Measurements from ENCODE around the gene PPP4C.
"Not testable (repeated sequence)": the region's sequence is repeated elsewhere in the genome, so short reads cannot be mapped to it uniquely, and the experiment has no call there.

Gene PPP4C

GRCh38 chr16:30075503-30076275 is at the start of gene PPP4C:
Gene PPP4C (plus strand): TSS chr16:30075994. CDS start chr16:30076378, 384 bp downstream.
- peak; percentile 60 to 79 for DNase-seq (ENCODE audit: low read depth in 2 of 2)

GRCh38 chr16:30026449-30026848 is 49.3 kb upstream of the PPP4C start:
- no peak for DNase-seq (ENCODE audit: low read depth in 2 of 2)

DNA sequence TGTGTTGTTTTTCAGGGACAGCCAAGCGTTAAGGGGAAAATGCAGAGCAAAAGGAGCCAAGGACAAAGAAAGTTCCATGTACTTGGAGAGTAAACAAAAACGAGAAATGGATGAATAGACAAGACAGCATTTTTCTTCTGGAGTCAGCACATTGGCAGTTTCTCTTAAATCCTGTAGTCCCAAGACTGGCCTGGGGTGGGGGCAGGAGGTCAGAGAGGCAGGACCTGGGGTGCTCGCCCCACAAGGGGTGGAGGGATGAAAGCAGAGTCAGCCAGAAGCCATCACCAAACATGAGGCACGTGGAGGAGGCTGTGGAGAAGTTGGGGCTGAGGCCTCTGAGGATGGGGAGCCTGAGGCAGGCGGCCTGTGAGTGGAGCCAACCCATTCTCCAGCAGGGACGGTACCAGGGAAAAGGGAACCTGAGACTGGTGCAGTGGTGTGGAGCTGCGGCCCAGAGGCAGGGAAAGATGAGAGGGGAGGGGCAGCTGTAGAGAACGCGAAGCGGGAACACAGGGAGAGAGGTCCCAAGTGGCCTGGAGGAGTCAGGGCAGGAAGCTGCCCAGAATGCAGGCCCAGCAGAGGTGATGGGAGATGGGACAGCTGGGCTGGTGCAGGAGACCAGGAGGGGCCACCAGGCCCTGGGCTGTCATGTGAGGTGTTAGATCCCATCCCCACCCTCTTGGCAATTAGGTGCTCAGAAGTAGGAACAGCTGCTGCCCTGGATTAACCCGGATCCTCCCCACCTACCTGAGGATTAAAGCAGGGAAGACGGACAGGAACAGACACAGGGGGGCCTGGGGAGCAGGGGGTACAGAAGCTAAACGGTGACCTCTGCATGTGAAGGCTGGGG is 48.0 kb upstream of the PPP4C start:
- no peak for DNase-seq (ENCODE audit: low read depth in 2 of 2)

- no peak for DNase-seq (ENCODE audit: low read depth in 2 of 2)
Observed at GRCh38 chr16:30028438-30029076, 47.2 kb upstream of the PPP4C start.

DNA sequence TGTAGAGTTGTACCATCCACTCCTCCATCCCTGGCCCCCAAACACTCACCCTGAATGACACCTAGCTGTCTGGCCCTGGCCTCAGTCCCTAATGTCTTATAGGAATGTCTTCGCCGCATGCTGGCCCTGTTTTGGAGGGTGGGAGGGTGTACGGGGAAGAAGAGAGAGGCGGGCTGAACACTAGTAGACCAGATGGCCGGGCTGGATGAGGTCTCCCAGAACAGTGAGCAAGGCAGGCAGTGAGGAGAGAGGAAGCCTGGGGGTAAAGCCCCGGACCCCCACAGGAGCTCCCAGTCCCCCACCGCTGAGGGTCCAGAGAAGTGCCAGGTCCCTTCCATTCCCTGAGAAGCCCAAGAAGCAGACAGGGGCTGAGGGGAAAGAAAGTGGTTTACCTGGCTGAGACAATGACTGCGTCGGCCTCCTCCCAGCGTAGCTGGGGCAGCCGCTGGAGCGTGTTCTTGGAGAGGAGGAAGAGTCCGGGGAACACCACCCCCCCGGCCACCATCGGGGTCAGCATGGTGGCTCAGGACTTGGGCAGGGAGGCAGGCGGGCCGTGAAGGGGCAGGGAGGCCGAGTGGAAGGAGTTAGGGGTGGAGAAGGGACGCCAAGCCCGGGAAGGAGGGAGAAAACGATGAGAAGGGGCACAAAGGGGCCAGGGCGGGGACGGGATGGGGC is 45.6 kb upstream of the PPP4C start:
- DNase-seq (ENCODE audit: low read depth in 2 of 2), result no peak

DNA sequence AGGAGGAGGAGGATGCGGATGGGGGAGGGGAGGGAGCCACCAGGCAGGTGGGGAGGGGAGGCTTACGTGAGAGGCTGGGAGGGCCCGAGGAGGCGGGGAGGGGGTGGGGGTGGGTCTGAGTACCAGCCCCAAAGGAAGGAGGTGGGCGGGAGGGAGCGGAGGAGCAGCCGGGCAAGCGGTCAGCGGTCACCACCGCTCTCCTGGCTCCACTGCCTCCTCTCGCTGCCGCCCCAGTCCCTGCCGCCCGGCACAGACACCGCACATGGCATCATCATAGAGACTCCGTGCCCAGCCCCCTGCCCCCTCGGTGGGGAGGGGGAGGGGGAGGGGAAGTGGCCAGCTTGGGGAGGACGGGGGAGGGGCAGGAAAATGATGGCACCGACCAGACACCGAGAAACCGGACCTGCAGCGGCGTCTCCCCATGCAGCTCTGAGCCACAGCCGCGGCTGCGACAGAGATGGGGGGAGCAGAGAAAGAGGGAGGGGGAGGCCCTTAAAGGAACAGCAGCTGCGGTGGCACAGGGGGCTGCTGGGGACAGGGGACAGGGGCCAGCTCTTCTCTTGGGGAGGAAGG is 44.9 kb upstream of the PPP4C start, which contains the start of gene TLCD3B:
TSS of gene TLCD3B (minus strand) at position 431 of the 573 bp plus-strand sequence. CDS start 744 bp downstream, outside the sequence.
- no peak for DNase-seq (ENCODE audit: low read depth in 2 of 2)

GRCh38 chr16:30031477-30031918 is 44.3 kb upstream of the PPP4C start:
- no peak for DNase-seq (ENCODE audit: low read depth in 2 of 2)

DNA sequence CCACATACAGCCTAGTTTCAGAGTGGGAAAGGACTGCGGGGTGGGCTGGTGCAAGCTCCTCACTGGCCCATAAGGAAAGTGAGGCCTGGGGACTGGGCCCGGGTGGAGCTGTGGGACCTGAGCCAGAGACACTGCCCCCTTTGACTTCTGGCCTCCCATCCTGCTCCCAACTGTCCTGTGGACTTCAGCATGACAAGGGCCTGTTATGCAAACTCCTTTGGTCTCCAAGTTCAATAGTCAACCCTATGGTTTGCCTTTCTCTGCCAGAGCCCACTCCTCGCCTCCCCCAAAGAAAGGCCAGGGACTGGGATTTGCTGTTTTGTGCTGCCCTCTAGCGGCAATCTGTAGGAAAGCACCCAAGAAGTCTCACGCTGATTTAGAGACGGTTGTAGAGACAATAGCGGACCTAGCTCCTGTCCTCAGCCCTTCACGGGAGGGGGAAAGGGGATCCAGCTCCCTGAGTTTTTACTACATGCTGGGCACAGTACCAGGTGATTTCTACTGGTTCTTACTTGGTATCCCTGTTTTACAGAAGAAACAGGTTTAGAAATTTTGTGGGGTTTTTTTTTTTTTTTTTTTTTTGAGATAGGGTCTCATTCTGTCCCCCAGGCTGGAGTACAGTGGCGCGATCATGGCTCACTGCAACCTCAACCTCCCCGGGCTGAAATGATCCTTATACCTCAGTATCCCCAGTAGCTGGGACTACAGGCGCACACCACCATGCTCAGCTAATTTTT is 43.5 kb upstream of the PPP4C start:
- DNase-seq (ENCODE audit: low read depth in 2 of 2), result peak in 1 of 2 donors; percentile 23

- DNase-seq (ENCODE audit: low read depth in 2 of 2), result no peak
Observed at GRCh38 chr16:30033270-30033669, 42.5 kb upstream of the PPP4C start.

GRCh38 chr16:30040221-30040620 is 35.6 kb upstream of the PPP4C start:
- no peak for DNase-seq (ENCODE audit: low read depth in 2 of 2)

DNA sequence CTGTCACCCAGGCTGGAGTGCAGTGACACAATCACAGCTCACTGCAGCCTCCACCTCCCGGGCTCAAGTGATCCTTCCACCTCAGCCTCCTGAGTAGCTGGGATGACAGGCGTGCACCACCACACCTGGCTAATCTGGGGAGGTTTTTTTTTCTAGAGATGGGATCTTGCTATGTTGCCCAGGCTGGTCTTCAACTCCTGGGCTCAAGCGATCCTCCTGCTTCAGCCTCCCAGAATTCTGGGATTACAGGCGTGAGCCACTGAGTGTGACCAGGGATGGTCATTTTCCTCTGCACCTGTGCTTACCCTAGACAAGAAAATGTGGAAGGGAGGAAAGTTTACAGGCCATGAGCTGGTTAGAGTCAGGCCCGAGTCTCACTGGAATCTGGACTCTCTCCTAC is 35.1 kb upstream of the PPP4C start:
- not testable (repeated sequence) for DNase-seq (ENCODE audit: low read depth in 2 of 2)

- no peak for DNase-seq (ENCODE audit: low read depth in 2 of 2)
Observed at GRCh38 chr16:30041841-30042240, 34.0 kb upstream of the PPP4C start.

- no peak for DNase-seq (ENCODE audit: low read depth in 2 of 2)
Observed at GRCh38 chr16:30046178-30046577, 29.6 kb upstream of the PPP4C start.

- DNase-seq (ENCODE audit: low read depth in 2 of 2), result no peak
Observed at GRCh38 chr16:30046588-30046987, 29.2 kb upstream of the PPP4C start.

DNA sequence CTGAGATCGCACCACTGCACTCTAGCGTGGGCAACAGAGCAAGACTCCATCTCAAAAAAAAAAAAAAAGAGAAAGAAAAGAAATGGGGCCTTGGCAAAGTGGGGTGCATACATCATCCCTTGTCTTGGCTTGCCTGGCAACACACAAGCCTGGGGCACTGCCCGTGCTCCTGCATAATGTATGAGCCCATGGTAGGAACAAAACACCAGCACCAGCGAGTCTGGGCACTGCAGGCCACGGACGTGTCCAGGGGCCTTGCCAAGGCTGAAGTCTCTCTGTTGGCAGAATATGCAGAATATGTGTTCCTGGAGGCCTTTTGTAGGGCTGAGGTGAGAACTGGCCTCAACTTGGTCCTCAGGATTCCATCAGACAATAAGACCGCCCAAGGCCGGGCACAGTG is 25.9 kb upstream of the PPP4C start:
- DNase-seq (ENCODE audit: low read depth in 2 of 2), result no peak

DNA sequence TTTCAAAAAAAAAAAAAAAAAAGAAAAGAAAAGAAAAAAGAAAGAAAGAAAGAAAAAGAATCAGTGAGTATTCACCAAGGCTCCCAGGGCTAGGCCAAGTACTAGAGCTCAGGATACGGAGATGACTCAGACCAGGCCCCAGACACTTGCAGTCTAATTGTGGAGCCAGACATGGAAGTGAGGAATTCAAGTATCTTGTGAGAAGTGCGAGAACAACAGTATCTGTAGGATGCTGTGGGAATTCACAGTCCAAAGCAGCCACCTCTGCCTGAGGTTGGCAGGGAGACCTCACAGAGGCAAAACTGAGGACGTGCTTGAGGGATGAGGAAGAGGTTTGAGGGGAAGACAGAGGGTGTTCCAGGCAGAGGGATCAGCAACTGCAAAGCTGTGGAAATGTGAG is 24.3 kb upstream of the PPP4C start:
- DNase-seq (ENCODE audit: low read depth in 2 of 2), result no peak

DNA sequence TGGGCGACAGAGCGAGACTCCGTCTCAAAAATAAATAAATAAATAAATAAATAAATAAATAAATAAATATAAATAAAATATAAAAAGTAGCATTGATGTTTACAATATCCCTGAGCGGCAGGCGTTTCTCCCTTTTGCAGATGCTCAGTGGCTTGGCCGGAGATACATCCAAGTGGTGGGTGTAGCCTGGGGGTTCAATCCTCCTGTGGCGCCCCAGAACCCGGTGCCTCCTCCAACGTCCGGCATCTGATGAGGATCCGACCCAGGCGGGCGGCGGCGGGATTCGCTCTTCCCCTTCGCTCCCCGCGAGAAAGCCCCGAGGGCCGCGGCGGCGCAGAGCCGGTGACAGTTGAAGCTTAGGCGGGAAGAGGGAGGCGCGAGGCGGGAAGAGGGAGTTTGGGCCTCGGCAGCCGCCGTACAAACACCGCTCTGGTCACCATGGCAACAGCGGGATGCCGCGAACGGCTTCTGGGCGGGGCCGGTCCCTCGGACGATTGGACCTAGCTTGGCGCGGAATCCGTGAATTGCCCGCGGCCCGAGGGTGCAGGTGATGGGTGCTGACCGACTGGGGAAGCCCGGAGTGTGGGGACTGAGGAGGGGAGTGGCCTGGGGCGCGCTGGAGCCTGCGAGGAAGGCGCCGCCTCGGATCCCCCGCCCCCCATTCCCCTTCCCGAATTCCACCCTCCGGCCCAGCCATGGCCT is 23.0 kb upstream of the PPP4C start:
- DNase-seq (ENCODE audit: low read depth in 2 of 2), result peak; percentile 71 to 75

DNA sequence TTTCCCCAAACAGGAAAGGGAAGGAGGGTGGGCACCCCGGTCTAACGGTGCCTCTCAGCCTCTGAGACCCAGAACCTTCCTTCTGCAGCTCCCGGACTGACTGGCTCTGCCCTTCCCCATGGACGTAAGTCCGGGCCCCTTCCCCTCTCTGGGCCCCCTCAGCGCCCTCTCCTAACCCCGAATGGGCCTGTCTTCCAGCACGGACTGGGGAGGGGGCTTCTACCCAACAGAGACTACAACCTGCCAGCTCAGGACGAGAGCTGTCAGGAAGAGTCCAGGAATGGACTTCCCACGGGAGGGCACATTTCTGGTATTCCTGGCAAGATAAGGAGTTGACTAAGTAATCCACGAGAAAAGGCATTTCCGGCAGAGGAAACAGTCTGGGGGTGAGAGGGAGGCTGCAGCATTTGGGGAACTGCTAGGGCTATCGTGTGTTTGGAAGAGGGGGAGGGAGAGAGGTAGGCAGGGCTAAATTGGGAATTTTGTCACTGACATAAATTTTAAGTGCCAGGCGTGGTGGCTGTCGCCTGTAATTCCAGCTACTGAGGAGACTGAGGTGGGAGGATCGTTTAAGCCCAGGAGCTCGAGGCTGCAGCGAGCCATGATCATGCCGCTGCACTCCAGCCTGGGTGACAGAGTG is 22.3 kb upstream of the PPP4C start:
- DNase-seq (ENCODE audit: low read depth in 2 of 2), result no peak

DNA sequence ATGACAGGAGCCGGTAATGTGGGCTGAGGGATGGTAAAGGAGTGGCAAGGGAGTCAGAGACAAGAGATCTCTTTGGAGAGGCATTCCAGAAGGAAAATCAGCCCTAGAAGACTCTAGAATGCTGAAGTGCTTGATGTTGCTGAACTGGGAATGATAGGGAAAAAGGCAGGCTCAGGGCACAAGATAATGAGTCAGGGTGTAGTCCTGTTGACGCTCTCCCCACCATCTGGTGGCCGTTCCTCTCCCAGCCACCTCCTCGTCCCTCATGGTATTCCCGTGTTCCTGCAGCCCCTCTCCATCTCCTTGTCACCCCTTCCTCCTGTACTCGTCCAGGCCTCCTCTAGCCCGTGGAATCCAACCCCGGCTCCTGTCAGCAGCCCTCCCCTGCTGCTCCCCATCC is 21.3 kb upstream of the PPP4C start:
- DNase-seq (ENCODE audit: low read depth in 2 of 2), result no peak

All from stimulated activated CD4-positive, alpha-beta T cell treated with anti-CD3 and anti-CD28 coated beads, Interleukin-1b, Interleukin-23, amount 100 ng/mL, for 1 hour (primary cell).